BE2C (cell line): ENCODE measurements around the gene ADGRG7.

Experiments used
- DNase-seq: peaks from one replicate; pipeline ENCODE4 v3.0.0-alpha.2; 2020
- H3K27me3 ChIP-seq: fragments of 250-450 bp; sonication (Bioruptor Pico); 2 replicates; pipeline ENCODE4 v1.5.1; 2020; ENCODE audit warnings: mild to moderate bottlenecking
- H3K36me3 ChIP-seq: fragments of 250-450 bp; sonication (Bioruptor Pico); 2 replicates; pipeline ENCODE4 v1.5.1; 2020; ENCODE audit warnings: mild to moderate bottlenecking
- H3K4me1 ChIP-seq: fragments of 250-450 bp; sonication (Bioruptor Pico); 2 replicates; pipeline ENCODE4 v1.5.1; 2020
- H3K4me3 ChIP-seq: 2 replicates; pipeline ENCODE4 v1.5.1; 2011; ENCODE audit warnings: low read depth, low read length
- H3K9me3 ChIP-seq: fragments of 250-450 bp; sonication (Bioruptor Pico); 2 replicates; pipeline ENCODE4 v1.5.1; 2020
- TF ChIP-seq, protein P1 (sequence below): IDR thresholded peaks from 2 replicates; pipeline ENCODE4 v1.5.1; 2012; ENCODE audit warnings: mild to moderate bottlenecking, low read depth, low read length

ADGRG7 gene

DNA sequence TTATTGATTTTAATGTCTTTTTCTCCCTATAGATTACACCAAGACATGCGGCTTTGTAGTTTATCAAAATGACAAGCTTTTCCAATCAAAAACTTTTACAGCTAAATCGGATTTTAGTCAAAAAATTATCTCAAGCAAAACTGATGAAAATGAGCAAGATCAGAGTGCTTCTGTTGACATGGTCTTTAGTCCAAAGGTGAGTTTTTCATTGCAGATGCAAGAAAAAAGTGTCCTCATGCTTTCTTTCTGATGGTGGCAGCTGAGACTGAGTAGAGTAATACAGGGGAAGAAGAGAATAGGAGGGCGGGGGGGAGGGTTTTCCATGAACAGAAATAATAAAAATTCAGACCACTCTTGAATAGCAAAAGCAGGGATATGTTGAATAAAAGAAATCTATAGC, 36.5 kb downstream of the ADGRG7 start:
- H3K27me3 ChIP-seq = peaks cover 18% of the 10 kb centered on the region
- DNase-seq = no peak
- no peaks in the 10 kb centered on the region for H3K9me3 ChIP-seq
- H3K4me3 ChIP-seq = no peak overlapping the region
- H3K4me1 ChIP-seq = peaks cover 10% of the 10 kb centered on the region
- TF ChIP-seq, protein P1, sequence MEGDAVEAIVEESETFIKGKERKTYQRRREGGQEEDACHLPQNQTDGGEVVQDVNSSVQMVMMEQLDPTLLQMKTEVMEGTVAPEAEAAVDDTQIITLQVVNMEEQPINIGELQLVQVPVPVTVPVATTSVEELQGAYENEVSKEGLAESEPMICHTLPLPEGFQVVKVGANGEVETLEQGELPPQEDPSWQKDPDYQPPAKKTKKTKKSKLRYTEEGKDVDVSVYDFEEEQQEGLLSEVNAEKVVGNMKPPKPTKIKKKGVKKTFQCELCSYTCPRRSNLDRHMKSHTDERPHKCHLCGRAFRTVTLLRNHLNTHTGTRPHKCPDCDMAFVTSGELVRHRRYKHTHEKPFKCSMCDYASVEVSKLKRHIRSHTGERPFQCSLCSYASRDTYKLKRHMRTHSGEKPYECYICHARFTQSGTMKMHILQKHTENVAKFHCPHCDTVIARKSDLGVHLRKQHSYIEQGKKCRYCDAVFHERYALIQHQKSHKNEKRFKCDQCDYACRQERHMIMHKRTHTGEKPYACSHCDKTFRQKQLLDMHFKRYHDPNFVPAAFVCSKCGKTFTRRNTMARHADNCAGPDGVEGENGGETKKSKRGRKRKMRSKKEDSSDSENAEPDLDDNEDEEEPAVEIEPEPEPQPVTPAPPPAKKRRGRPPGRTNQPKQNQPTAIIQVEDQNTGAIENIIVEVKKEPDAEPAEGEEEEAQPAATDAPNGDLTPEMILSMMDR = no peak
- no peaks in the 10 kb centered on the region for H3K36me3 ChIP-seq

DNA sequence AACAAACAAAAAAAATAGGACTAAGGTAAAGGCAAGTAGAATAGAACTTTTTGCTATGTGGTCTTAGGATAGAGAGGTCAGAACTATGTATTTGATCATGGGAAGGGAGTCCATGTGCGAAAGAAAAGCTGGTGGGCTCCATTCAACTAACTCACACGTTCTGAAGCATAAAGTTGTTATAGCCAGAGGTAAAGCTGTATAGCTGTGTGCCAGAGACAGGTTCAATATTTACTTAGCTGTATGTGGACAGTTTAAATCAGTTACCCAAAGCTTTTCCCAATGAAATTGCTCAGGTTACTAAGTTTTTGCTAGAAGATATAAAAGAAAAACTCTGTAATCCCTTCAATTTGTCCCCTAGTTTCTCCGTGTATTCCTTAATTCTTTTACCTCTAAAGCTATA, 37.8 kb downstream of the ADGRG7 start:
- H3K36me3 ChIP-seq = no peaks in the 10 kb centered on the region
- TF ChIP-seq, protein P1 = no peak
- DNase-seq = no peak
- no peaks in the 10 kb centered on the region for H3K9me3 ChIP-seq
- peaks cover 18% of the 10 kb centered on the region for H3K27me3 ChIP-seq
- H3K4me1 ChIP-seq = no peaks in the 10 kb centered on the region; the same call in 1 of the 2 replicates
- no peak overlapping the region for H3K4me3 ChIP-seq

DNA sequence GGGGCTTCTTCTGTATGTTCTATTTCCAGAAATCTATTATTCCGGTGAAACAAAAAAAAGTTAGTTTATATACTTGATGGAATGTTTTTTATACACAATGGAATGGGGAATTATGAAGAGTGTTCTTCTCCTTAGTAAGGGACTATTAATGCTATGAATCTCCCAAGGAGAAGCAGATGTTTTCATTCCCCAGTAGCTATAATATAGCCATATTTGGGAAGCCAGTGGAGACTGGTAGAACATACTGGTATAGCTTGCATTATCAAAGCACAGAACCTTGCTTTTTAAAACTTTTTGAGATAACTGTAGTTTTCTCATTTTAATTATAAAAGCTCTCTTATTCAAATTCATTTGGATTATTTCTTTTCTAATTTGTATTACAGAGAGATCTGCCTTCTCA, 38.3 kb downstream of the ADGRG7 start:
- TF ChIP-seq, protein P1 = no peak
- Histone ChIP-seq H3K4me3 (no peak overlapping the region), H3K36me3 (no peaks in the 10 kb centered on the region), H3K4me1 (no peaks in the 10 kb centered on the region), H3K9me3 (no peaks in the 10 kb centered on the region), H3K27me3 (peaks cover 14% of the 10 kb centered on the region)
- no peak for DNase-seq

DNA sequence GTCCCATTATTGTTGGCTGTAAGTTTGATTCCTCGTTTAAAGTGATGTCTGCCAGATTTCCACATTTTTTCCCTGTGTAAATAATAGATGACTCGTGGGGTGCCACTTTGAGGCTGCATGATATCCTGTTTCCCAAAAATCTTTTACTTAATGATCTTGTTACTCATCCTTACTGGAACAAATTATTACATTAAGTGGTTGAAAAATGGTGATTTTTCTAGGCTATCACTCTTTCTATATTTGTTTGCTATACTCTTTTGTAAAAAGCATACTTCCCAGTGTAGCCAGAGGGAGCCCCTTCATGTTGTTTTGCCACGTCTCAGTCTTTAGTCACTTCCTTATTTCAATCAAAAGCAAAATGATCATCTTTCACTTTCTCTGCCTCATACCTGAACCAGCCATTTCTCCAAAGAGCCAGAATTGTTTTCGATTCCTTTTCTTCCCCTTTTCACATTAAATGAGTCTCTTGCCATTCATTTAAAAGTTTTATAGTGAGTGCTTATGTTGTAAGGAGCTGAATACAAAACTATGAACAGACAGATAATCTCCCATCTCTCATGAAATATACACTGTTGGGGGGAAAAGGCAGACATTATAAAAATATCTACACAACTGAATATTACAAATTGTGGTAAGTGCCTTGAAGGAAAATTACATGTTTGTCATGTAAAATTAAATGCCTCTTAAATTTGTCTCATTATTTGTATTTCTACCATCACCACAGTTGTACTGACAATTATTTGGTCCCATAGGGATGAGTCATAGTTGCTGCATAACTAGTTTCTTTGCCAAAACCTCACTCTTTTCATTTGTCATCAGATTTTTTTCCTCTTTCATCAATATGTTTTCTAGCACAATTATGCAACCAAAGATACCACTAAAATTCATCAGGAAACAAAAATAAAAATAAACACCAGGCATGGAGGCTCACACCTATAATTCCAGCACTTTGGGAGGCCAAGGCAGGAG, 41.5 kb downstream of the ADGRG7 start:
- H3K36me3 ChIP-seq = no peaks in the 10 kb centered on the region
- no peak for DNase-seq
- H3K27me3 ChIP-seq = peaks cover 6% of the 10 kb centered on the region
- no peak overlapping the region for H3K4me3 ChIP-seq
- TF ChIP-seq, protein P1 = no peak
- H3K9me3 ChIP-seq = no peaks in the 10 kb centered on the region
- H3K4me1 ChIP-seq = no peaks in the 10 kb centered on the region

DNA sequence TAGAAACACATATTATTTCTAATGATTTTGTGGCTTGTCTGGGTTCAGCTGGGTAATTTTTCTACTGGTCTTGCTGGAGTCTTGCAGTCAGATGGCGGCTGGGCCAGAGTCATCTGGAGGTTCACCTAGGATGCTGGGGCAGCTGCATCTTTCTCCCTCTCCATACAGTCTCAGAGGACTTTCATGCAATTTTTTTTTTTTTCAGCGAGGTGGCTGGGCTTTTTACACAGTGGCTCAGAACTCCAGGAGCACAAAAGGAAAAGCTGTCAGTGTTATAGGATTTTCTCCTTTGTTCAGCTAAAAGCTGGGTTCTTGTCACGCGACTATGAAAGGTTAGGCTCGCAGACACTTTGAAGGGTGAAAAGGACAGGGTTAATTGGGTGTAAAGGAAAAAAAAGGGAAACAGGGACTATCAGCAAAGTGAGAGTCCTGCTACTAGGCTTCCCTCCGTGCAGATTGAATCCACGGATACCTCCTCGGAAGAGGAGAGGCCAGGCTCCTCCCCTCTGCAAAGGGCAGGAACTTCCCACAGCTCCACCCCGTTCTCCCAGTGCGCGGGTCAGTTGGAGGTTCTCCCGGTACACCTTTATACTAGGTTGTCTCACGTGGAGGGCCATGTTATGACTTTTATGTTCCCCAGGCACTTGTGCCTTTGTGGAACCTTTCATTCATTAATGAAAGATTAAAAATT, 44.3 kb downstream of the ADGRG7 start:
- Histone ChIP-seq H3K4me3 (no peak overlapping the region), H3K9me3 (no peaks in the 10 kb centered on the region), H3K27me3 (0 out of 2 replicates have a peak, but pooled peaks cover 3% of the 10 kb centered on the region), H3K36me3 (no peaks in the 10 kb centered on the region), H3K4me1 (no peaks in the 10 kb centered on the region)
- TF ChIP-seq, protein P1 = no peak
- no peak for DNase-seq
